ENCODE results near the gene WDFY2. TPM values are rescaled to one million over a fixed set of nuclear protein-coding genes. Genes with fewer than 3 reads are reported as not detected.

Gene WDFY2
- total RNA-seq, 2 donors from 2014 or later: 25.7 to 31.9 TPM

DNA sequence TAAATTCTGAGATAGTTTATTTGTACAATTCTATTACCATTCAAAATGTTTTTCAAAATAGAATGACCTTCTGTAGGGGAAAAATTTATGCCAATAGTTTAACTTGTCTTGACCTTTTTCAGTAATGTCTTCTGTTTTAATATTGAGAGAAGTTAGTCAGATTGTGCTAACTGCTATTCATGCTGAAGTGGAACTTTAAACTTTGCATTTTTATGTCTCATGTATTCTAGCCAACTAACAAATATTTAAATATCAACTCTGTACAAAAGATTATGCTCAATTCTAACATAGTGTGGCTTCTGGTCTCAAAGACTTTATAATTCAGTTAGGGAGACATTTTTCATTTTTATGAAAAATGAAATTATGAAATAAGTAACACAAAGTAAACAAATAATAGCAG lies 94.2 kb downstream of the WDFY2 start:
- Histone ChIP-seq H3K27me3 (no peaks in the 10 kb centered on the region), H3K4me3 (no peak overlapping the region), H3K9me3 (no peaks in the 10 kb centered on the region), H3K4me1 (peaks cover 20% of the 10 kb centered on the region), H3K27ac (no peak overlapping the region), H3K36me3 (replicated peaks in 1 of 2; ENCODE audit: insufficient read depth in 1 of 2, low read depth in 2 of 2) (no peaks in the 10 kb centered on the region)
- intact Hi-C loops (cut with DNase I): no loop called here
- DNase-seq: no peak
- ATAC-seq: no peak
- no peak for TF ChIP-seq POLR2A (IDR thresholded peaks at IDR 0.05)
- TF ChIP-seq, protein P1, sequence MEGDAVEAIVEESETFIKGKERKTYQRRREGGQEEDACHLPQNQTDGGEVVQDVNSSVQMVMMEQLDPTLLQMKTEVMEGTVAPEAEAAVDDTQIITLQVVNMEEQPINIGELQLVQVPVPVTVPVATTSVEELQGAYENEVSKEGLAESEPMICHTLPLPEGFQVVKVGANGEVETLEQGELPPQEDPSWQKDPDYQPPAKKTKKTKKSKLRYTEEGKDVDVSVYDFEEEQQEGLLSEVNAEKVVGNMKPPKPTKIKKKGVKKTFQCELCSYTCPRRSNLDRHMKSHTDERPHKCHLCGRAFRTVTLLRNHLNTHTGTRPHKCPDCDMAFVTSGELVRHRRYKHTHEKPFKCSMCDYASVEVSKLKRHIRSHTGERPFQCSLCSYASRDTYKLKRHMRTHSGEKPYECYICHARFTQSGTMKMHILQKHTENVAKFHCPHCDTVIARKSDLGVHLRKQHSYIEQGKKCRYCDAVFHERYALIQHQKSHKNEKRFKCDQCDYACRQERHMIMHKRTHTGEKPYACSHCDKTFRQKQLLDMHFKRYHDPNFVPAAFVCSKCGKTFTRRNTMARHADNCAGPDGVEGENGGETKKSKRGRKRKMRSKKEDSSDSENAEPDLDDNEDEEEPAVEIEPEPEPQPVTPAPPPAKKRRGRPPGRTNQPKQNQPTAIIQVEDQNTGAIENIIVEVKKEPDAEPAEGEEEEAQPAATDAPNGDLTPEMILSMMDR (IDR thresholded peaks at IDR 0.05): no peak

DNA sequence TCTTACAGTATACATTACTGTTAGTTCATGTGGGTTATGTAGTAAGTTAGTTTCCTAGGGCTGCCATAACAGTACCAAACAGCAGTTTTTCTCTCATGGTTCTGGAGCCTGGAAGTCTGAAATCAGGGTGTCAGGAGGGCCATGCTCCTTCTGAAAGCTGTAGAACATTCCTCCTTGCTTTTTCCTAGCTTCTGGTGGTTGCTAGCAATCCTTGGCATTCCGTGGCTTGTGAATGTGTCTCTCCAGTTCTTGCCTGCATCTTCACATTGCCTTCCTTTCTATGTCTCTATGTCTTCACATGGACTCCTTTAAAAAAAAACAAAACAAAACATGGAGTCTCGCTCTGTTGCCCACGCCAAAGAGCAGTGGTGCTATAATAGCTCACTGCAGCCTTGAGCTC lies 95.4 kb downstream of the WDFY2 start:
- Histone ChIP-seq H3K27ac (no peak overlapping the region), H3K9me3 (no peaks in the 10 kb centered on the region), H3K36me3 (replicated peaks in 1 of 2; ENCODE audit: insufficient read depth in 1 of 2, low read depth in 2 of 2) (no peaks in the 10 kb centered on the region), H3K27me3 (no peaks in the 10 kb centered on the region), H3K4me3 (no peak overlapping the region), H3K4me1 (peaks cover 8% of the 10 kb centered on the region)
- intact Hi-C loops (cut with DNase I): no loop called here
- ATAC-seq (no peak), DNase-seq (no peak)
- 93 to 96% methylated on average over 3 of the region's 3 CpGs for WGBS, 2 donors
- no peak for TF ChIP-seq POLR2A (IDR thresholded peaks at IDR 0.05)
- TF ChIP-seq, protein P1 (IDR thresholded peaks at IDR 0.05): no peak

DNA sequence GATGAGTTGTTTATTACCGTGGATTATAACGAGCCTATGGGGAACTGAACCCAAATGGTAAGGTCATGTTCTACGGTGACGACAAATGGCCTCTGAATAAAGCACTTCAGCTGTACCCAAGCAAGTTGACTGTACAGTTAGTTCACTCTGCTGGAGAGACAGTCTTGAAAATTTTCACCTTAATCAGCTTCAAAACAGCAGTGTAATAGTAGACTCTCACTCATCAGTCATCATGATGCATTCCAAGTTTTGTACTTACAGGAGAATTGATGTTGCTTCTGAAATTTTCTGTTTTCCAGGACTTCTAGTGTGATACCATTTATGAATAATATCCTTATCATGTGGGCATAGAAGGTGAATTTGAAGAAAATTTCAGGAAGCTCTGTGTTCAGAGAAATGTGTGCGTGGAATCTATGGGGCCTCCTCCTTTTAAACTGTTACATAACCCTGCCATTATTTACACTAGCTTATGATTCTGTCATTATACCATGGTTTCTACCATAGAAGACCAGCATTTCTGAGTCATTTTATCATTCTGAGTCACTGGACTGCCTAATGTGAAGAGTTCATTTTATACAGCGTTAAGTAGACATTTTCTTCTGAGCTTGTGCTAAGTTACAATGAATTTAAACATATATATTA lies 96.9 kb downstream of the WDFY2 start:
- ATAC-seq (no peak), DNase-seq (no peak)
- Histone ChIP-seq H3K9me3 (no peaks in the 10 kb centered on the region), H3K36me3 (replicated peaks in 1 of 2; ENCODE audit: insufficient read depth in 1 of 2, low read depth in 2 of 2) (no peaks in the 10 kb centered on the region), H3K27ac (no peak overlapping the region), H3K4me3 (no peak overlapping the region), H3K4me1 (no peaks in the 10 kb centered on the region), H3K27me3 (no peaks in the 10 kb centered on the region)
- intact Hi-C loops (cut with DNase I): no loop called here
- TF ChIP-seq, protein P1 (IDR thresholded peaks at IDR 0.05): no peak
- no peak for TF ChIP-seq POLR2A (IDR thresholded peaks at IDR 0.05)
- 85 to 90% methylated on average over 6 of the region's 6 CpGs for WGBS, 2 donors

DNA sequence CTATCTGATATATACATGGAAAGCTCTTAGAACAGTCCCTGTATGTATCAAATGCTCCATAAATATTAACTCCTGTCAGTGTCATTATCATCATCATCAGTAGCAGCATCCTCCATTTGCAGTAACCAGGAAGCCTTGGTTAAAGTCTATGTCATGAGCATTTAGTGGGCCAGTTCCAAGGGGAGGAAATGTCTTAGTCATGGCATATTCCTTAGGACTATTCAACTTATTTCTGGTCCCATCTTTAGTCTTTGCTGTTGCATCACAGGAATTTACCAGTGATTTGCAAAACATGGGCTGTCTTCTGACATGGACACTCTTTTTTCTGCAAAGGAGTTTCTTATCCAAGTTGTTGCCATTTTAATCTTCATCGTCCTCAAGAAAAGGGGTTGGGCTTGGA lies 98.4 kb downstream of the WDFY2 start:
- no peaks in the 10 kb centered on the region for H3K36me3 ChIP-seq (replicated peaks in 1 of 2; ENCODE audit: insufficient read depth in 1 of 2, low read depth in 2 of 2)
- H3K9me3 ChIP-seq: no peaks in the 10 kb centered on the region
- DNase-seq: no peak
- no peak overlapping the region for H3K4me3 ChIP-seq
- intact Hi-C loops (cut with DNase I): no loop called here
- 87 to 97% methylated on average over 1 of the region's 1 CpG for WGBS, 2 donors
- H3K27me3 ChIP-seq: no peaks in the 10 kb centered on the region
- no peak for ATAC-seq
- no peak overlapping the region for H3K27ac ChIP-seq
- H3K4me1 ChIP-seq: peaks cover under 1% of the 10 kb centered on the region
- TF ChIP-seq, protein P1 (IDR thresholded peaks at IDR 0.05): no peak
- TF ChIP-seq POLR2A (IDR thresholded peaks at IDR 0.05): no peak

DNA sequence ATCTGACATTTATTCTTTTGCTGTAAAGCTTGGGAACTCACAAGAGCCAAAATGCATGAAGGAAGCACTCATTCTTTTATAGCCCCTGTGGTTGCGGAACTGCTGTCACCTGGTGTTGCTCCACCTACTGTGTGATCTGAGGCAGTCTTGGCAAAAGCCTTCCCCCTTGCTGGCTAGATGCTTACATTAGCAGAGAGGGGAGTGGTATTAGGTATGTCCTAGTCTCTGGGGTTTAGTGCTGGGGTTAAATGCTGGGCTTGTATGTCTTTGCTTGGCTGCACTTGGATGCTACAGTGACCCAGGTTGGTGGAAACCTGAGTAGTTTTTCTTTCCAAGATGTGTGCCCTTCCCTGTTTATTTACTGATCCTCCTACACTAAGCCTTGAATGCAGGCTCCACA lies 99.3 kb downstream of the WDFY2 start:
- H3K27ac ChIP-seq: no peak overlapping the region
- peaks cover 5% of the 10 kb centered on the region for H3K4me1 ChIP-seq
- TF ChIP-seq POLR2A (IDR thresholded peaks at IDR 0.05): no peak
- TF ChIP-seq, protein P1 (IDR thresholded peaks at IDR 0.05): no peak
- no peak overlapping the region for H3K4me3 ChIP-seq
- intact Hi-C loops (cut with DNase I): no loop called here
- no peaks in the 10 kb centered on the region for H3K9me3 ChIP-seq
- no peaks in the 10 kb centered on the region for H3K27me3 ChIP-seq
- ATAC-seq (no peak), DNase-seq (no peak)
- no peaks in the 10 kb centered on the region for H3K36me3 ChIP-seq (replicated peaks in 1 of 2; ENCODE audit: insufficient read depth in 1 of 2, low read depth in 2 of 2)
- WGBS, 2 donors: 100% methylated on average over 1 of the region's 1 CpG

Measured in body of pancreas (tissue), 4 donors.